Psoas muscle (tissue), 8 donors: ENCODE data around the gene COX5A. TPM values are rescaled to one million over a fixed set of nuclear protein-coding genes. Genes with fewer than 3 reads are reported as not detected.
A peak's percentile ranks its signal among the peaks of the same experiment; 100 is the strongest.

Experiments used
- ATAC-seq, 4 donors: fragments of 200-7000 bp; cut with Tn5 transposase; one replicate each; pipeline ENCODE4 v1.9.1; 2020; ENCODE audit warnings: moderate library complexity in 3 of 4, mild to moderate bottlenecking in 2 of 4
- DNase-seq, 2 donors: peaks; one replicate each; pipeline ENCODE4 v3.0.0-alpha.2; 2020
- H3K27ac ChIP-seq: fragments of 200-600 bp; one replicate; pipeline ENCODE4 v1.8.0; 2022
- H3K27me3 ChIP-seq, 3 donors: fragments of 200-600 bp in 1 of 3; one replicate each; pipeline versions ENCODE4 v1.6.1 to v1.8.0; 2013 to 2022; ENCODE audit warnings: low read length in 2 of 3, mild to moderate bottlenecking in 2 of 3, moderate library complexity in 1 of 3; ENCODE audit not compliant: insufficient read depth in 3 of 3
- H3K36me3 ChIP-seq, 2 donors: fragments of 200-600 bp in 1 of 2; one replicate each; pipeline versions ENCODE4 v1.6.1 to v1.8.0; 2013 to 2022; ENCODE audit warnings: low read depth in 1 of 2, mild to moderate bottlenecking in 1 of 2, moderate library complexity in 1 of 2; ENCODE audit not compliant: insufficient read depth in 1 of 2
- H3K4me1 ChIP-seq: fragments of 200-600 bp; one replicate; pipeline ENCODE4 v1.8.0; 2022
- H3K4me3 ChIP-seq: fragments of 200-600 bp; one replicate; pipeline ENCODE4 v1.8.0; 2022; ENCODE audit warnings: mild to moderate bottlenecking
- H3K9me3 ChIP-seq: fragments of 200-600 bp; one replicate; pipeline ENCODE4 v1.8.0; 2022
- WGBS, 3 donors: extraction: QIAGEN DNeasy Blood & Tissue Kit; methylation state at CpG; one replicate each; pipeline versions ENCODE4 v1.1.6 to v1.1.7; 2013; 5-methylcytosine and 5-hydroxymethylcytosine counted together
- intact Hi-C, 2 donors: fragments of 100-400 bp; cut with DNase I; formaldehyde crosslinking; loops; one replicate each; pipeline versions ENCODE4 v1.11.0 to v1.14.2; 2022
- polyA plus RNA-seq, 3 donors: library from polyadenylated mRNA; stranded (reverse); fragments of 200-250 nt; gene quantifications; one replicate each; pipeline ENCODE4 v1.2.3, GENCODE V29; 2013
- total RNA-seq, 4 donors: library from RNA; stranded (reverse); fragmentation: NEBNext Ultra II Directional in 2 of 4; extraction: Animal tissue kit (Norgen Biotek cat#: 25700) in 2 of 4; gene quantifications; one replicate each; pipeline versions ENCODE4 v1.2.1 to v1.2.4, GENCODE V29; 2021 to 2023
- TF ChIP-seq, protein P1 (sequence below): fragments of 200-600 bp; IDR thresholded peaks from one replicate; pipeline ENCODE4 v1.8.0; 2022; ENCODE audit warnings: antibody characterized with exemption
- donor health status: healthy with polysubstance abuse.
- donor health status: DM: no; HTN: no; CAD: no; lungs with moderate emphysema.
- donor health status: Bipolar disorder and iron deficiency.
- donor health status: healthy.
- donor health status: DM: yes; HTN: yes; CAD: no.
- donor health status: DM: no; HTN: no; CAD: no.
- donor health status: DM: no; HTN: no; CAD: no.
- donor health status: DM: yes; HTN: yes; CAD: no.

The COX5A gene
- total and polyA plus RNA-seq, 7 donors = 635 to 1,651 (median 910) TPM

DNA sequence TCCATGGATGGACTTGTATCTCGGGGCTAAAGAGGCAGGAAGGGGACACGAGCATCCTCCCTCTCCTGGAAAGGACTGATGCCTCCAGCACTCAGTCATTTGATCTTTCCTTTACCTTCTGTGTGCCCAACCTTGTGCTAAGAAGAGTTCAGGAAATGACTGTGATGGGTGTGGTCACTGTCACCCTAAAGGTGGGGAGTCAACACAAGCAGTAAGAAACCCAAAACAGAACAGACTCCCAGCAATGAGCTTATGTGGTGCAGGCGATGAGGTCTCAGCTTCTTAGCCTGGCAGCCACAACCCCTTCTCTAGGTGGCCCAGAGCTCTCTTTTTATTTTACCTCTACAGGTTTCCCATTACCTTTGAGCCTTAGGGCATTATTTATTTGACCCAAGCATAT, 44.2 kb downstream of the COX5A start:
- ATAC-seq (no peak), DNase-seq (peak in 1 of 2 donors; percentile 4)
- Histone ChIP-seq H3K27ac (no peak overlapping the region), H3K4me1 (peaks cover 16% of the 10 kb centered on the region), H3K27me3 (no peaks in the 10 kb centered on the region), H3K4me3 (no peak overlapping the region), H3K9me3 (no peaks in the 10 kb centered on the region), H3K36me3 (peaks cover 14 to 65% of the 10 kb centered on the region in 2 donors)
- WGBS, 3 donors = 81 to 86% (median 81%) methylated on average over 3 of the region's 3 CpGs
- intact Hi-C loops = no loop called here
- TF ChIP-seq, protein P1, sequence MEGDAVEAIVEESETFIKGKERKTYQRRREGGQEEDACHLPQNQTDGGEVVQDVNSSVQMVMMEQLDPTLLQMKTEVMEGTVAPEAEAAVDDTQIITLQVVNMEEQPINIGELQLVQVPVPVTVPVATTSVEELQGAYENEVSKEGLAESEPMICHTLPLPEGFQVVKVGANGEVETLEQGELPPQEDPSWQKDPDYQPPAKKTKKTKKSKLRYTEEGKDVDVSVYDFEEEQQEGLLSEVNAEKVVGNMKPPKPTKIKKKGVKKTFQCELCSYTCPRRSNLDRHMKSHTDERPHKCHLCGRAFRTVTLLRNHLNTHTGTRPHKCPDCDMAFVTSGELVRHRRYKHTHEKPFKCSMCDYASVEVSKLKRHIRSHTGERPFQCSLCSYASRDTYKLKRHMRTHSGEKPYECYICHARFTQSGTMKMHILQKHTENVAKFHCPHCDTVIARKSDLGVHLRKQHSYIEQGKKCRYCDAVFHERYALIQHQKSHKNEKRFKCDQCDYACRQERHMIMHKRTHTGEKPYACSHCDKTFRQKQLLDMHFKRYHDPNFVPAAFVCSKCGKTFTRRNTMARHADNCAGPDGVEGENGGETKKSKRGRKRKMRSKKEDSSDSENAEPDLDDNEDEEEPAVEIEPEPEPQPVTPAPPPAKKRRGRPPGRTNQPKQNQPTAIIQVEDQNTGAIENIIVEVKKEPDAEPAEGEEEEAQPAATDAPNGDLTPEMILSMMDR = no peak

DNA sequence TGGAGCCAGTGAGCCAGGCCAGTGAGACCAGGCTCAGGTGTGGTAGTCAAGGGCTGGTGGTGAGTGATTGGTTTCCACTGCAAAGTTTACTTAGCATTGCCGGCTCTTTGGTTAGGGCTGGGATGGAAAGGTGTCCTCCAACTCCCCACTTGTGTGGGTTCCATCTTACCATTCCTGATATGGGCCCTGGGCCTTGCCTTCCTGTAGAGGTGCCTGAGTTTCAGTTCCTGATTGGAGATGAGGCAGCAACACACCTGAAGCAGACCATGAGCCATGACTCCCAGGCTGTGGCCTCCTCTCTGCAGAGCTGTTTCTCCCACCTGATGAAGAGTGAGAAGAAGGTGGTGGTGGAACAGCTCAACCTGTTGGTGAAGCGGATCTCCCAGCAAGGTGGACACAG, 44.9 kb downstream of the COX5A start:
- DNase-seq (peak in 1 of 2 donors; percentile 8), ATAC-seq (no peak)
- Histone ChIP-seq H3K27me3 (no peaks in the 10 kb centered on the region), H3K9me3 (no peaks in the 10 kb centered on the region), H3K4me3 (no peak overlapping the region), H3K27ac (no peak overlapping the region), H3K36me3 (peaks cover 13 to 58% of the 10 kb centered on the region in 2 donors), H3K4me1 (peaks cover 18% of the 10 kb centered on the region)
- TF ChIP-seq, protein P1 = no peak
- intact Hi-C loops = no loop called here
- WGBS, 3 donors = 93 to 96% (median 96%) methylated on average over 2 of the region's 2 CpGs

DNA sequence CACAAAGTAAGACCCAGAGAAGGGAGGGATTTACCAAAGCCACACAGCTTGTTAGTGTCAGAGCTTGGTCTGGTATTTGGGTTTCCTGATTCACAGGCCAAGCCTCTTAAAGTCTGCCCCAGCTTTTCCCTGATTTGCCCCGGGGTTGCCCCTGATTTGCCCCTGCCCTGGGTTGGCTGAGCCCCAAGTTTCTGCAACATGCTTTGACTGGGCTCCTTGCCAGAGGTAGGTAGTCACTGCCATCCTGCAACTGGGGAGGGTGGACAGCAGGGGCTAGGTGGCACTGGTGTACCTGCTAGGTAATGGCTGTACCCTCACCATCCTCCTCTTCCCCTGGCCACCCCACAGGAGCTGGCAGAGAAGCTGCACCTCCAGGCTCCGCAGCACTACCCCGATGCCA, 45.6 kb downstream of the COX5A start:
- intact Hi-C loops = no loop called here
- DNase-seq (peak in 1 of 2 donors; percentile 41), ATAC-seq (no peak)
- 89 to 98% (median 91%) methylated on average over 3 of the region's 3 CpGs for WGBS, 3 donors
- TF ChIP-seq, protein P1 = no peak
- Histone ChIP-seq H3K36me3 (peaks cover 6 to 51% of the 10 kb centered on the region in 2 donors), H3K4me3 (no peak overlapping the region), H3K27ac (peak overlapping the region; percentile 90), H3K4me1 (peaks cover 18% of the 10 kb centered on the region), H3K27me3 (no peaks in the 10 kb centered on the region), H3K9me3 (no peaks in the 10 kb centered on the region)

DNA sequence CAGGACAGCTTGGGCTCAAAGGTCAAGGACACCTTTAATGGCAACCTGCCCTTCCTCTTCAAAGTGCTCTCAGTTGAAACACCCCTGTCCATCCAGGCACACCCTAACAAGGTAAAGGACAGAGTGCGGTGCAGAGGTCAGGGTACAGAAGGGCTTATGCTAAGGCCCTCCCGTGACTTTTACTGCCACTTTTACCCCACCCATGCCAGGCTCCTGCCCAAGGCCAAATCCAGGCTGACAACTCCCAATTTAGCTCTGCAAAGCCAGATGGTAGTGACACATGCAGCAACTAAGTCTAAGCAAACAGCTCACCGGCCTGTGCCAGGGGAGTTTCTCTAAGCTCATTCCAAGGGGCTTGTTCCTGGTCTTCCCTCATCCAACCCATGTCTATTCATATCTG, 46.4 kb downstream of the COX5A start:
- no peak for DNase-seq
- 44 to 54% (median 52%) methylated on average over 3 of the region's 3 CpGs for WGBS, 3 donors

DNA sequence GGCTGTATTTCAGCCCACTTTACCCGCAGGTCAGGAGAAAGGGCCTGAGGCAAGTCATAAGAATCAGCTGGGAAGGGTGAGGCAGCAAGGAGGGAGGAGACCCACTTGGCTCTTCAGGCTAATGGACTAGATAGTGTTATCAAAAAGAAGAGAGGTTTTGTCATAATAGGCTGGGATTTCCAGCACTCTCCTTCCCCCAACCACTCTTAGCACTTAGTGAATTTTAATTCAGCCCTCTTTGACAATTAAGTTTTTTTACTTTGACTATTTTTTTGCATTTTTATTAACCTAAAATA, 47.3 kb downstream of the COX5A start:
- ATAC-seq (no peak), DNase-seq (no peak)
- TF ChIP-seq, protein P1 = no peak
- WGBS, 3 donors = 0 to 14% (median 5%) methylated on average over 1 of the region's 1 CpG
- Histone ChIP-seq H3K27me3 (no peaks in the 10 kb centered on the region), H3K9me3 (no peaks in the 10 kb centered on the region), H3K4me3 (peak overlapping the region; percentile 95), H3K4me1 (peaks cover 18% of the 10 kb centered on the region), H3K36me3 (peaks cover 0 to 35% of the 10 kb centered on the region in 2 donors), H3K27ac (peak overlapping the region; percentile 90)
- intact Hi-C loops = no loop called here

More for the DNA sequence above, 46.4 kb downstream of the COX5A start:
- H3K4me3 ChIP-seq = peak overlapping the region; percentile 95
- intact Hi-C loops = no loop called here
- H3K36me3 ChIP-seq = peaks cover 0 to 44% of the 10 kb centered on the region in 2 donors
- H3K9me3 ChIP-seq = no peaks in the 10 kb centered on the region
- peak overlapping the region; percentile 90 for H3K27ac ChIP-seq
- peaks cover 18% of the 10 kb centered on the region for H3K4me1 ChIP-seq
- H3K27me3 ChIP-seq = no peaks in the 10 kb centered on the region
- peak in 2 of 4 donors; percentile 33 to 52 for ATAC-seq
- TF ChIP-seq, protein P1 = no peak
